Sigmoid colon (tissue), 4 donors: Measurements from ENCODE around the gene TATDN3.

ENCODE experiments used
- CTCF ChIP-seq, 4 experiments: fragments of 450-650 bp in 3 of 4; fragments of 200-600 bp in 1 of 4; IDR thresholded peaks; one replicate each; pipeline ENCODE4 v1.5.1; 2016 to 2019; ENCODE audit warnings: antibody characterized with exemption in 4 of 4, mild to moderate bottlenecking in 3 of 4, moderate library complexity in 2 of 4
- POLR2AphosphoS5 ChIP-seq, 4 donors: sonication (generic); formaldehyde crosslinking; IDR thresholded peaks; one replicate each; pipeline ENCODE4 v1.6.1; 2017; ENCODE audit warnings: antibody characterized with exemption in 4 of 4

- TF ChIP-seq CTCF (IDR thresholded peaks at IDR 0.05) (no peak), POLR2AphosphoS5 (IDR thresholded peaks at IDR 0.05) (no peak)
Observed at GRCh38 chr1:212754680-212755079, 37.0 kb upstream of the TATDN3 start.
